ENCODE measurements around the gene XKRX.

- no peak for TF ChIP-seq CTCF (IDR thresholded peaks at IDR 0.05)
- no peak for TF ChIP-seq EZH2 (IDR thresholded peaks at IDR 0.05; ENCODE audit: borderline replicate concordance, insufficient read depth, low read depth, low read length, poor library complexity, severe bottlenecking)
Measured at GRCh38 chrX:100973411-100973810, 44.7 kb upstream of the XKRX start.
